Neutrophil (primary cell): ENCODE results near the gene GNB3.

Source experiments
- H3K27ac ChIP-seq: fragments of 200-600 bp; sonication (generic); 2 replicates; pipeline ENCODE4 v1.5.1; 2016; ENCODE audit warnings: mild to moderate bottlenecking, moderate library complexity
- H3K27me3 ChIP-seq: fragments of 200-600 bp; sonication (generic); 2 replicates; pipeline ENCODE4 v1.6.0; 2016; ENCODE audit warnings: mild to moderate bottlenecking
- H3K36me3 ChIP-seq: fragments of 200-600 bp; sonication (generic); 2 replicates; pipeline ENCODE4 v1.5.1; 2017
- H3K4me1 ChIP-seq, 2 experiments: fragments of 200-600 bp in 1 of 2; sonication (generic) in 1 of 2; 1 replicate in 1 of 2; 2 replicates in 1 of 2; pipeline versions ENCODE4 v1.5.1 to v1.6.1; 2013 to 2016; ENCODE audit warnings: low read depth in 1 of 2, low read length in 1 of 2, mild to moderate bottlenecking in 1 of 2, moderate library complexity in 1 of 2; ENCODE audit not compliant: control insufficient read depth in 1 of 2, insufficient read depth in 1 of 2
- H3K4me3 ChIP-seq, 2 experiments: fragments of 200-600 bp in 1 of 2; sonication (generic) in 1 of 2; 1 replicate in 1 of 2; 2 replicates in 1 of 2; pipeline ENCODE4 v1.5.1; 2013 to 2016; ENCODE audit warnings: low read depth in 1 of 2, low read length in 1 of 2, mild to moderate bottlenecking in 1 of 2, moderate library complexity in 1 of 2
- H3K9me3 ChIP-seq: fragments of 200-600 bp; sonication (generic); 2 replicates; pipeline ENCODE4 v1.5.1; 2016
- CTCF ChIP-seq: fragments of 200-600 bp; sonication (generic); IDR thresholded peaks from 2 replicates; pipeline ENCODE4 v1.5.1; 2016; ENCODE audit warnings: antibody characterized with exemption

The GNB3 gene

GRCh38 chr12:6831450-6831995 lies 9.2 kb upstream of the GNB3 start:
- Histone ChIP-seq H3K27ac (no peak overlapping the region), H3K36me3 (no peaks in the 10 kb centered on the region), H3K27me3 (peaks cover 46% of the 10 kb centered on the region), H3K9me3 (no peaks in the 10 kb centered on the region), H3K4me3 (no peak overlapping the region), H3K4me1 (peaks cover 23 to 24% of the 10 kb centered on the region in 2 experiments)
- no peak for TF ChIP-seq CTCF

- H3K9me3 ChIP-seq = no peaks in the 10 kb centered on the region
- no peak overlapping the region for H3K4me3 ChIP-seq
- H3K27me3 ChIP-seq = peaks cover 40% of the 10 kb centered on the region
- H3K4me1 ChIP-seq = peaks cover 23 to 24% of the 10 kb centered on the region in 2 experiments
- H3K36me3 ChIP-seq = no peaks in the 10 kb centered on the region
- no peak overlapping the region for H3K27ac ChIP-seq
- TF ChIP-seq CTCF = no peak
These were observed 8.6 kb upstream of the GNB3 start for GRCh38 chr12:6832125-6832524.

- TF ChIP-seq CTCF = no peak
- H3K9me3 ChIP-seq = no peaks in the 10 kb centered on the region
- H3K36me3 ChIP-seq = no peaks in the 10 kb centered on the region
- H3K27me3 ChIP-seq = peaks cover 28% of the 10 kb centered on the region
- H3K4me1 ChIP-seq = peaks cover 15 to 17% of the 10 kb centered on the region in 2 experiments
- no peak overlapping the region for H3K4me3 ChIP-seq
- no peak overlapping the region for H3K27ac ChIP-seq
These were observed 7.4 kb upstream of the GNB3 start for GRCh38 chr12:6833189-6833890.

- peaks cover 19% of the 10 kb centered on the region for H3K27me3 ChIP-seq
- no peak for TF ChIP-seq CTCF
- H3K36me3 ChIP-seq = no peaks in the 10 kb centered on the region
- no peak overlapping the region for H3K4me3 ChIP-seq
- H3K9me3 ChIP-seq = no peaks in the 10 kb centered on the region
- H3K4me1 ChIP-seq = peaks cover 6 to 8% of the 10 kb centered on the region in 2 experiments
- no peak overlapping the region for H3K27ac ChIP-seq
These were observed 6.5 kb upstream of the GNB3 start for GRCh38 chr12:6834254-6834653.

- Histone ChIP-seq H3K27ac (no peak overlapping the region), H3K4me3 (no peak overlapping the region), H3K36me3 (no peaks in the 10 kb centered on the region), H3K27me3 (peaks cover 12% of the 10 kb centered on the region), H3K9me3 (no peaks in the 10 kb centered on the region), H3K4me1 (peaks cover 3 to 4% of the 10 kb centered on the region in 2 experiments)
- no peak for TF ChIP-seq CTCF
These were observed 5.9 kb upstream of the GNB3 start for GRCh38 chr12:6834873-6835272.
